GM12878 (cell line): ENCODE data around the gene RSPRY1. TPM values are rescaled to one million over a fixed set of nuclear protein-coding genes. Genes with fewer than 3 reads are reported as not detected.

ENCODE experiments used
- ATAC-seq: fragments of 200-7000 bp; cut with Tn5 transposase; 3 replicates; pipeline ENCODE4 v1.9.1; 2020; ENCODE audit warnings: mild to moderate bottlenecking, moderate library complexity
- BruUV-seq: library from RNA; stranded (reverse); fragments of 400-500 nt; replicated peaks from 2 replicates; lab custom pipeline; 2021; lab: Mats Ljungman, UMichigan
- CTCF ChIA-PET: fragments of 300-600 bp; sonication (Branson Sonifier 250); formaldehyde crosslinking; extraction: SDS; loops from one replicate; lab custom pipeline; 2021; ENCODE audit warnings: inconsistent platforms; lab: Yijun Ruan, JAX
- POLR2A ChIA-PET: fragments of 350-600 bp; formaldehyde crosslinking; extraction: SDS; loops from one replicate; lab custom pipeline; 2021; ENCODE audit warnings: inconsistent platforms; lab: Charles Lee
- RAD21 ChIA-PET: fragments of 300-600 bp; sonication (Branson Sonifier 250); formaldehyde crosslinking; loops from one replicate; lab custom pipeline; 2023; ENCODE audit warnings: antibody characterized with exemption; ENCODE audit not compliant: unreplicated experiment; lab: Charles Lee
- SMC1A ChIA-PET: fragments of 300-600 bp; sonication (Branson Sonifier 250); formaldehyde crosslinking; loops from one replicate; lab custom pipeline; 2023; ENCODE audit not compliant: unreplicated experiment, uncharacterized antibody; lab: Charles Lee
- DNase-seq: peaks from one replicate; pipeline ENCODE4 v3.0.0-alpha.2; 2011; ENCODE audit warnings: low read depth, low spot score
- FAIRE-seq: peaks from 3 replicates; lab custom pipeline; 2011; peaks lifted over from hg19 to GRCh38; lab: Jason Lieb, UNC
- H2AFZ ChIP-seq: 2 replicates; pipeline ENCODE4 v1.6.0; 2011; ENCODE audit warnings: low read depth, low read length, control low read depth; ENCODE audit not compliant: control insufficient read depth
- H3K27ac ChIP-seq: 2 replicates; pipeline ENCODE4 v1.5.1; 2011; ENCODE audit warnings: control low read depth; ENCODE audit not compliant: control insufficient read depth, insufficient read depth
- H3K27me3 ChIP-seq, 2 experiments: replicated peaks in 1 of 2; 2 replicates each; pipeline versions ENCODE4 v1.6.0 to v1.6.1; 2011; ENCODE audit warnings: low read length in 1 of 2; ENCODE audit not compliant: control insufficient read depth in 2 of 2, insufficient read depth in 2 of 2
- H3K36me3 ChIP-seq, 2 experiments: 2 replicates each; pipeline ENCODE4 v1.5.1; 2011; ENCODE audit warnings: low read length in 1 of 2; ENCODE audit not compliant: control insufficient read depth in 2 of 2, insufficient read depth in 2 of 2
- H3K4me1 ChIP-seq: 2 replicates; pipeline ENCODE4 v1.6.1; 2011; ENCODE audit warnings: mild to moderate bottlenecking, low read length, moderate library complexity, mixed read lengths; ENCODE audit not compliant: control insufficient read depth, insufficient read depth
- H3K4me2 ChIP-seq: 2 replicates; pipeline ENCODE4 v1.6.0; 2011; ENCODE audit warnings: control low read depth; ENCODE audit not compliant: control insufficient read depth, insufficient read depth
- H3K4me3 ChIP-seq: fragments of 200-600 bp; sonication (generic); 2 replicates; pipeline ENCODE4 v1.5.1; 2016
- H3K79me2 ChIP-seq: 2 replicates; pipeline ENCODE4 v1.6.0; 2011; ENCODE audit warnings: low read length; ENCODE audit not compliant: control insufficient read depth, insufficient read depth
- H3K9ac ChIP-seq: 2 replicates; pipeline ENCODE4 v1.8.0; 2011; ENCODE audit warnings: low read length, control low read depth, mixed read lengths; ENCODE audit not compliant: control insufficient read depth, insufficient read depth
- H3K9me3 ChIP-seq: replicated peaks from 3 replicates; pipeline ENCODE4 v1.5.1; 2011; ENCODE audit warnings: mild to moderate bottlenecking, low read length; ENCODE audit not compliant: control insufficient read depth, insufficient read depth
- H4K20me1 ChIP-seq: 2 replicates; pipeline ENCODE4 v1.6.0; 2011; ENCODE audit not compliant: control insufficient read depth, insufficient read depth
- NR2F1 ChIP-seq: fragments of 450-650 bp; conservative IDR thresholded peaks from 2 replicates; pipeline ENCODE4 v1.6.1; 2017; ENCODE audit warnings: mild to moderate bottlenecking
- RBBP5 ChIP-seq: fragments of 200-600 bp; sonication (generic); conservative IDR thresholded peaks from 2 replicates; pipeline ENCODE4 v1.6.1; 2016
- WGBS: methylation state at CpG from one replicate; pipeline ENCODE4 v1.1.6; 2016; ENCODE audit warnings: low lambda C conversion rate; ENCODE audit not compliant: insufficient replicate concordance, insufficient coverage; ENCODE audit errors: missing lambda C conversion rate; 5-methylcytosine and 5-hydroxymethylcytosine counted together
- in situ Hi-C: fragments of 300-500 bp; cut with MboI; formaldehyde crosslinking; loops from 9 replicates; pipeline ENCODE4 v1.14.3; 2018; ENCODE audit warnings: mixed read lengths
- intact Hi-C: fragments of 100-400 bp; cut with micrococcal nuclease; formaldehyde crosslinking; loops from one replicate; pipeline ENCODE4 v1.14.2; 2022; ENCODE audit not compliant: unreplicated experiment
- polyA plus RNA-seq, 11 experiments: library from polyadenylated mRNA; depleted of rRNA in 4 of 11; unstranded in 6 of 11; stranded (reverse) in 5 of 11; fragments of >200 nt; fragmentation: Nextera tagmentation in 4 of 11; fragmentation: Illumina TruSeq in 1 of 11; extraction: Ambion mirVana in 4 of 11; extraction: Trizol in 1 of 11; gene quantifications; 1 replicate in 1 of 11; 2 replicates in 10 of 11; pipeline versions ENCODE4 v1.2.1 to v1.2.3, GENCODE V29; 2011 to 2016; ENCODE audit warnings: inconsistent platforms in 2 of 11, missing spikeins in 2 of 11, low read depth in 1 of 11
- total RNA-seq, 4 experiments: library from RNA; depleted of rRNA in 3 of 4; stranded (reverse); fragments of >200 nt in 3 of 4; fragmentation: Illumina TruSeq in 1 of 4; extraction: Trizol in 1 of 4; gene quantifications; 2 replicates each; pipeline versions ENCODE4 v1.2.1 to v1.2.3, GENCODE V29; 2013 to 2021
- TF ChIP-seq, protein P1 (sequence below): IDR thresholded peaks from 2 replicates; pipeline ENCODE4 v1.6.1; 2011; ENCODE audit warnings: borderline replicate concordance, low read depth, mild to moderate bottlenecking, moderate library complexity, mixed read lengths, low read length; ENCODE audit not compliant: insufficient read depth; ENCODE audit errors: extremely low read length
- TF ChIP-seq, protein P2 (sequence below): fragments of 450-650 bp; conservative IDR thresholded peaks from 2 replicates; pipeline ENCODE4 v1.6.1; 2017; ENCODE audit warnings: mild to moderate bottlenecking, moderate library complexity
- TF ChIP-seq, protein P3 (sequence below): IDR thresholded peaks from 2 replicates; pipeline ENCODE4 v1.6.1; 2011; ENCODE audit warnings: low read depth, low read length, improper control_type of control experiment, borderline replicate concordance

The RSPRY1 gene
- total and polyA plus RNA-seq, 10 of the 15 experiments (the other 5 are each of a cell fraction or from before 2014, with no cell fraction given), result 18.5 to 57.0 (median 41.2) TPM

DNA sequence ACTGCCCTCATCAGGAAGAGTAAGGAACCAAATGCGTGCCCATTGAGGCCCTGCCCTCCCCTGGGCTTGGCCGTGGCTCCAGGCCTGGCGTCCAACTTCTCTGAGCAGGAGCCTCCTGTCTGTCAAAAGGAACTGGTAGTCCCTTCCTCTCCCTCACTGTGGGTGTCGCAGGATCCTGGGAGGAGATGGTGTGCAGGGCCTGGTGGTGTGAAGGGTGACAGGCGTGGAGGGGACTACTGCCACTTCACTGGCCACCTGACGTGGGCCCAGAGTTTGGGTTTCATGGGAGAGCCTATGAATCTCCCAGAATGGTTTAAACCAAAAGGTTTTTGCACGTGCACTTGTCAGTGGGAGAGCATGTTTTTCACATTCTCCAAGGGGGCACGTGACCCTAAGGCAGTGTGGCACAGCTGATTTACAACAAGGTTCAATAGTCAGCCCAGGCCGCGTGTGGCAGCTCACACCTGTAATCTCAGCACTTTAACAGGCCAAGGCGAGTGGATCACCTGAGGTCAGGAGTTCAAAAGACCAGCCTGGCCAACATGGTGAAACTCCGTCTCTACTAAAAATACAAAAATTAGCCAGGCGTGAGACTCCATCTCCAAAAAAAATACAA, 71.4 kb downstream of the RSPRY1 start (continued):
- TF ChIP-seq NR2F1 (no peak), RBBP5 (no peak)

DNA sequence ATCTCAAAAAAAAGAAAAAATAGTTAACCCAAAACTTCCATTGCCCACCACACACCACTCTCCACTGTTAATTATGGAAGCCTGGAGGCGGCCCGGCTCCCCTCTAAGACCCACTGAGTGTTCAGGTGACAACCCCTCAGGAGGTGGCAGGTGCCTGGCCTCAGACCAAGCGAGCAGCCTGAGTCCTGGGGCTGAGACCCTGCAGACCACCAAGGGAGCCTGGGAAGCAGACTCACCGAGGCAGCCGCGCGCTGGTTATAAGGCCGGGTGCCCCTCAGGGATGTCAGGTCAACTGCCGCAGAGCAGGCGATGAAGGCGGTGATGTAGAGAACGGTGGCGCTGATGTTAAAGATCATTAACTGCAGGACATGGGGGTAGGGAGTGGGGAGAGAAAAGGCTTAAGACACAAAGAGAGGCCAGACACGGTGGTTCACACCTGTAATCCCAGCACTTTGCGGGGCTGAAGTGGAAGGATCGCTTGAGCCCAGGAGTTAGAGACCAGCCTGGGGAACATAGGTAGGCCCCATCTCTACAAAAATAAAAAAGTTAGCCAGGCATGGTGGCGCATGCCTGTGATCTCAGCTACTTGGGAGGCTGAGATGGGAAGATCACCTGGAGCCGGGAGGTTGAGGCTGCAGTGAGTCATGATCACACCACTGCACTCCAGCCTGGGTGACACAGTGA, 72.2 kb downstream of the RSPRY1 start:
- in situ Hi-C loops (no loop called here), intact Hi-C loops (no loop called here)
- Histone ChIP-seq H3K9me3 (no peaks in the 10 kb centered on the region), H2AFZ (no peak overlapping the region), H3K36me3 (no peaks in the 10 kb centered on the region; a peak in 1 of 4 replicates), H3K27ac (no peak overlapping the region), H3K4me2 (no peak overlapping the region), H3K4me1 (peaks cover 3% of the 10 kb centered on the region), H3K4me3 (no peak overlapping the region), H3K79me2 (no peaks in the 10 kb centered on the region), H4K20me1 (no peaks in the 10 kb centered on the region), H3K9ac (no peak overlapping the region), H3K27me3 (no peaks in the 10 kb centered on the region)
- ATAC-seq (no peak), DNase-seq (no peak), FAIRE-seq (no peak)
- ChIA-PET CTCF (no interaction called here), SMC1A (interaction anchor here (2.4 kb wide), 1 partner anchor 13 kb away, joined by 5 read pairs; the partner anchor contains the start of gene ARL2BP), POLR2A (interaction anchor here (0.6 to 3.7 kb wide), 3 partner anchors 14 to 134 kb away, joined by 3 to 35 read pairs (median 4); partner anchors contain the start of gene ARL2BP), RAD21 (interaction anchor here (1.0 kb wide), 1 partner anchor 165 kb away, joined by 3 read pairs; the partner anchor contains the start of gene CPNE2)
- BruUV-seq, result no TSS peak
- TF ChIP-seq, protein P1, sequence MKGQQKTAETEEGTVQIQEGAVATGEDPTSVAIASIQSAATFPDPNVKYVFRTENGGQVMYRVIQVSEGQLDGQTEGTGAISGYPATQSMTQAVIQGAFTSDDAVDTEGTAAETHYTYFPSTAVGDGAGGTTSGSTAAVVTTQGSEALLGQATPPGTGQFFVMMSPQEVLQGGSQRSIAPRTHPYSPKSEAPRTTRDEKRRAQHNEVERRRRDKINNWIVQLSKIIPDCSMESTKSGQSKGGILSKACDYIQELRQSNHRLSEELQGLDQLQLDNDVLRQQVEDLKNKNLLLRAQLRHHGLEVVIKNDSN, result peak; percentile 9
- TF ChIP-seq, protein P2, sequence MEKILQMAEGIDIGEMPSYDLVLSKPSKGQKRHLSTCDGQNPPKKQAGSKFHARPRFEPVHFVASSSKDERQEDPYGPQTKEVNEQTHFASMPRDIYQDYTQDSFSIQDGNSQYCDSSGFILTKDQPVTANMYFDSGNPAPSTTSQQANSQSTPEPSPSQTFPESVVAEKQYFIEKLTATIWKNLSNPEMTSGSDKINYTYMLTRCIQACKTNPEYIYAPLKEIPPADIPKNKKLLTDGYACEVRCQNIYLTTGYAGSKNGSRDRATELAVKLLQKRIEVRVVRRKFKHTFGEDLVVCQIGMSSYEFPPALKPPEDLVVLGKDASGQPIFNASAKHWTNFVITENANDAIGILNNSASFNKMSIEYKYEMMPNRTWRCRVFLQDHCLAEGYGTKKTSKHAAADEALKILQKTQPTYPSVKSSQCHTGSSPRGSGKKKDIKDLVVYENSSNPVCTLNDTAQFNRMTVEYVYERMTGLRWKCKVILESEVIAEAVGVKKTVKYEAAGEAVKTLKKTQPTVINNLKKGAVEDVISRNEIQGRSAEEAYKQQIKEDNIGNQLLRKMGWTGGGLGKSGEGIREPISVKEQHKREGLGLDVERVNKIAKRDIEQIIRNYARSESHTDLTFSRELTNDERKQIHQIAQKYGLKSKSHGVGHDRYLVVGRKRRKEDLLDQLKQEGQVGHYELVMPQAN, result no peak
- TF ChIP-seq, protein P3, sequence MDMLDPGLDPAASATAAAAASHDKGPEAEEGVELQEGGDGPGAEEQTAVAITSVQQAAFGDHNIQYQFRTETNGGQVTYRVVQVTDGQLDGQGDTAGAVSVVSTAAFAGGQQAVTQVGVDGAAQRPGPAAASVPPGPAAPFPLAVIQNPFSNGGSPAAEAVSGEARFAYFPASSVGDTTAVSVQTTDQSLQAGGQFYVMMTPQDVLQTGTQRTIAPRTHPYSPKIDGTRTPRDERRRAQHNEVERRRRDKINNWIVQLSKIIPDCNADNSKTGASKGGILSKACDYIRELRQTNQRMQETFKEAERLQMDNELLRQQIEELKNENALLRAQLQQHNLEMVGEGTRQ, result no peak
- 93% methylated on average over 18 of the region's 18 CpGs for WGBS
